H1 (cell line): ENCODE measurements around the gene SLC6A20. TPM values are rescaled to one million over a fixed set of nuclear protein-coding genes. Genes with fewer than 3 reads are reported as not detected.

Source experiments
- CTCF ChIA-PET: fragments of 300-600 bp; sonication (Branson Sonifier 250); formaldehyde crosslinking; loops from one replicate; lab custom pipeline; 2021; ENCODE audit not compliant: partially characterized antibody; lab: Charles Lee
- POLR2A ChIA-PET: fragments of 300-600 bp; sonication (Branson Sonifier 250); formaldehyde crosslinking; loops from one replicate; lab custom pipeline; 2021; ENCODE audit warnings: inconsistent platforms; ENCODE audit not compliant: partially characterized antibody; lab: Charles Lee
- DNase-seq, 2 experiments: peaks; one replicate each; pipeline versions ENCODE4 v3.0.0 to v3.0.0-alpha.2; 2010 to 2022; ENCODE audit warnings: low spot score in 2 of 2, low read depth in 1 of 2, mixed read lengths in 1 of 2
- FAIRE-seq: peaks from 2 replicates; lab custom pipeline; 2011; peaks lifted over from hg19 to GRCh38; lab: Jason Lieb, UNC
- H2AFZ ChIP-seq: 2 replicates; pipeline ENCODE4 v1.8.1; 2012; ENCODE audit warnings: low read length, inconsistent platforms
- H2AK5ac ChIP-seq: 2 replicates; pipeline ENCODE4 v1.6.1; 2013; ENCODE audit warnings: low read depth, low read length
- H2BK120ac ChIP-seq: replicated peaks from 2 replicates; pipeline ENCODE3; 2013; ENCODE audit warnings: low read depth, low read length, inconsistent platforms
- H2BK12ac ChIP-seq: 2 replicates; pipeline ENCODE4 v1.6.1; 2013; ENCODE audit warnings: low read depth, low read length
- H2BK15ac ChIP-seq: 2 replicates; pipeline ENCODE4 v1.6.1; 2013; ENCODE audit warnings: low read length
- H2BK20ac ChIP-seq: 2 replicates; pipeline ENCODE4 v1.6.1; 2013; ENCODE audit warnings: low read length
- H2BK5ac ChIP-seq: 2 replicates; pipeline ENCODE4 v1.6.1; 2013; ENCODE audit warnings: low read depth, low read length
- H3K14ac ChIP-seq: 2 replicates; pipeline ENCODE4 v1.6.1; 2013; ENCODE audit warnings: inconsistent platforms; ENCODE audit not compliant: insufficient read length
- H3K18ac ChIP-seq: 2 replicates; pipeline ENCODE4 v1.6.1; 2013; ENCODE audit warnings: low read length; ENCODE audit errors: extremely low read depth
- H3K23ac ChIP-seq: 2 replicates; pipeline ENCODE4 v1.6.1; 2013; ENCODE audit warnings: inconsistent platforms; ENCODE audit not compliant: insufficient read length
- H3K23me2 ChIP-seq: 2 replicates; pipeline ENCODE4 v1.6.1; 2013; ENCODE audit warnings: low read depth, low read length
- H3K27ac ChIP-seq: 2 replicates; pipeline ENCODE4 v1.6.1; 2011; ENCODE audit warnings: low read depth, low read length, inconsistent platforms
- H3K27me3 ChIP-seq, 4 experiments: replicated peaks in 1 of 4; 1 replicate in 1 of 4; 2 replicates in 3 of 4; pipeline versions ENCODE4 v1.6.1 to v1.8.1; 2011 to 2013; ENCODE audit warnings: low read length in 3 of 4, mild to moderate bottlenecking in 3 of 4, inconsistent platforms in 2 of 4, mixed read lengths in 2 of 4, moderate library complexity in 1 of 4; ENCODE audit not compliant: control insufficient read depth in 3 of 4, insufficient read depth in 3 of 4; ENCODE audit errors: extremely low read depth in 1 of 4
- H3K36me3 ChIP-seq, 4 experiments: 2 replicates each; pipeline versions ENCODE4 v1.6.1 to v1.8.1; 2011 to 2013; ENCODE audit warnings: mild to moderate bottlenecking in 4 of 4, low read length in 3 of 4, moderate library complexity in 2 of 4, control low read depth in 1 of 4, inconsistent platforms in 1 of 4; ENCODE audit not compliant: insufficient read depth in 4 of 4, control insufficient read depth in 2 of 4
- H3K4ac ChIP-seq: replicated peaks from 2 replicates; pipeline ENCODE3; 2013; ENCODE audit warnings: low read length, low read depth, mixed read lengths, inconsistent platforms; ENCODE audit not compliant: insufficient read length
- H3K4me1 ChIP-seq, 4 experiments: replicated peaks in 1 of 4; 1 replicate in 1 of 4; 2 replicates in 3 of 4; pipeline versions ENCODE4 v1.6.1 to v1.8.1; 2011 to 2013; ENCODE audit warnings: low read length in 3 of 4, inconsistent platforms in 2 of 4, mixed read lengths in 1 of 4; ENCODE audit not compliant: insufficient read depth in 4 of 4, control insufficient read depth in 3 of 4
- H3K4me2 ChIP-seq, 2 experiments: 2 replicates each; pipeline versions ENCODE4 v1.6.1 to v1.8.1; 2011 to 2013; ENCODE audit warnings: low read depth in 2 of 2, low read length in 2 of 2, control low read depth in 1 of 2, inconsistent platforms in 1 of 2, mild to moderate bottlenecking in 1 of 2; ENCODE audit not compliant: insufficient read depth in 1 of 2
- H3K4me3 ChIP-seq, 4 experiments: fragments of 200-600, 300-600 bp in 1 of 4; sonication (generic), shearing (Covaris generic), sonication (Bioruptor Twin) in 1 of 4; 2 replicates each; pipeline versions ENCODE4 v1.5.1 to v1.8.1; 2011 to 2016; ENCODE audit warnings: low read length in 4 of 4, low read depth in 3 of 4, control low read depth in 2 of 4, inconsistent platforms in 2 of 4, mild to moderate bottlenecking in 2 of 4, mixed read lengths in 1 of 4, moderate library complexity in 1 of 4; ENCODE audit not compliant: insufficient read depth in 2 of 4; ENCODE audit errors: extremely low read depth in 1 of 4
- H3K56ac ChIP-seq: replicated peaks from 2 replicates; pipeline ENCODE3; 2013; ENCODE audit warnings: low read depth, mild to moderate bottlenecking, mixed read lengths, low read length, inconsistent platforms; ENCODE audit not compliant: insufficient read length
- H3K79me1 ChIP-seq: 2 replicates; pipeline ENCODE4 v1.6.1; 2013; ENCODE audit warnings: low read depth, low read length, control low read depth
- H3K79me2 ChIP-seq, 2 experiments: 2 replicates each; pipeline versions ENCODE4 v1.6.1 to v1.8.1; 2012 to 2013; ENCODE audit warnings: low read length in 2 of 2, mild to moderate bottlenecking in 2 of 2, inconsistent platforms in 1 of 2; ENCODE audit not compliant: insufficient read depth in 2 of 2, control insufficient read depth in 1 of 2
- H3K9ac ChIP-seq, 4 experiments: replicated peaks in 1 of 4; 1 replicate in 1 of 4; 2 replicates in 3 of 4; pipeline versions ENCODE4 v1.6.1 to v1.8.1; 2011 to 2013; ENCODE audit warnings: low read depth in 3 of 4, low read length in 3 of 4, control low read depth in 2 of 4, mild to moderate bottlenecking in 2 of 4, moderate library complexity in 2 of 4, inconsistent platforms in 1 of 4; ENCODE audit errors: extremely low read depth in 1 of 4
- H3K9me3 ChIP-seq, 2 experiments: 2 replicates each; pipeline versions ENCODE4 v1.6.1 to v1.8.1; 2012 to 2013; ENCODE audit warnings: mild to moderate bottlenecking in 2 of 2, moderate library complexity in 2 of 2, control low read depth in 1 of 2, inconsistent platforms in 1 of 2, low read depth in 1 of 2, low read length in 1 of 2, mixed read lengths in 1 of 2; ENCODE audit not compliant: insufficient read depth in 2 of 2
- H4K20me1 ChIP-seq, 2 experiments: replicated peaks in 1 of 2; 2 replicates each; pipeline versions ENCODE3 to v1.8.1; 2011 to 2013; ENCODE audit warnings: inconsistent platforms in 2 of 2, low read length in 2 of 2, mild to moderate bottlenecking in 1 of 2; ENCODE audit not compliant: insufficient read depth in 2 of 2, control insufficient read depth in 1 of 2
- H4K5ac ChIP-seq: 2 replicates; pipeline ENCODE4 v1.6.1; 2013; ENCODE audit warnings: low read length, low read depth, mixed read lengths, inconsistent platforms; ENCODE audit not compliant: insufficient read length
- H4K8ac ChIP-seq: 2 replicates; pipeline ENCODE4 v1.8.0; 2013; ENCODE audit warnings: mild to moderate bottlenecking, moderate library complexity, low read length, inconsistent platforms; ENCODE audit not compliant: insufficient read depth; ENCODE audit errors: extremely low read depth
- H4K91ac ChIP-seq: replicated peaks from 2 replicates; pipeline ENCODE3; 2013; ENCODE audit warnings: low read length, mixed read lengths, inconsistent platforms; ENCODE audit not compliant: insufficient read length
- HDAC2 ChIP-seq, 2 experiments: fragments of 300-600 bp in 1 of 2; sonication (generic) in 1 of 2; IDR thresholded peaks; 2 replicates each; pipeline ENCODE4 v1.6.1; 2011 to 2012; ENCODE audit warnings: low read depth in 2 of 2, low read length in 2 of 2, mild to moderate bottlenecking in 2 of 2, moderate library complexity in 2 of 2, borderline replicate concordance in 1 of 2, inconsistent platforms in 1 of 2
- JUN ChIP-seq: IDR thresholded peaks from 2 replicates; pipeline ENCODE4 v1.6.1; 2011; ENCODE audit warnings: low read depth, mild to moderate bottlenecking, improper control_type of control experiment, low read length
- NANOG ChIP-seq: IDR thresholded peaks from 2 replicates; pipeline ENCODE4 v1.6.1; 2011; ENCODE audit warnings: low read length, low read depth, mild to moderate bottlenecking, inconsistent platforms; ENCODE audit not compliant: insufficient read depth, poor library complexity, severe bottlenecking
- RAD21 ChIP-seq, 2 experiments: IDR thresholded peaks in 1 of 2; conservative IDR thresholded peaks in 1 of 2; 2 replicates each; pipeline ENCODE4 v1.6.1; 2011; ENCODE audit warnings: low read depth in 2 of 2, low read length in 2 of 2, improper control_type of control experiment in 1 of 2, inconsistent platforms in 1 of 2, mild to moderate bottlenecking in 1 of 2, moderate library complexity in 1 of 2
- RFX5 ChIP-seq: IDR thresholded peaks from 2 replicates; pipeline ENCODE4 v1.6.1; 2011; ENCODE audit warnings: low read depth, low read length, improper control_type of control experiment, borderline replicate concordance
- RXRA ChIP-seq: IDR thresholded peaks from 2 replicates; pipeline ENCODE4 v1.6.1; 2011; ENCODE audit warnings: low read depth, mild to moderate bottlenecking, low read length, moderate library complexity; ENCODE audit not compliant: insufficient read depth
- SUZ12 ChIP-seq: fragments of 200-600 bp; sonication (generic); IDR thresholded peaks from 2 replicates; pipeline ENCODE4 v1.6.1; 2012; ENCODE audit warnings: mild to moderate bottlenecking, inconsistent platforms, low read length, moderate library complexity, mixed read lengths
- WGBS, 2 experiments: shearing (Covaris generic) in 1 of 2; methylation state at CpG; one replicate each; pipeline versions ENCODE4 v1.1.6 to v1.1.7; 2013 to 2015; ENCODE audit warnings: low lambda C conversion rate in 2 of 2, mixed read lengths in 2 of 2, inconsistent platforms in 1 of 2, low coverage in 1 of 2, missing lambda C conversion rate in 1 of 2; ENCODE audit not compliant: insufficient replicate concordance in 2 of 2, insufficient coverage in 1 of 2, insufficient read length in 1 of 2; ENCODE audit errors: extremely low coverage in 1 of 2, missing lambda C conversion rate in 1 of 2; 5-methylcytosine and 5-hydroxymethylcytosine counted together
- polyA plus RNA-seq, 7 experiments: library from polyadenylated mRNA; depleted of rRNA in 3 of 7; stranded (reverse) in 5 of 7; unstranded in 2 of 7; fragments of >200 nt in 5 of 7; fragments of 200-250 nt in 2 of 7; gene quantifications; 1 replicate in 5 of 7; 2 replicates in 1 of 7; 4 replicates in 1 of 7; pipeline versions ENCODE4 v1.2.1 to v1.2.3, GENCODE V29; 2011 to 2013; ENCODE audit warnings: missing spikeins in 2 of 7, mixed read lengths in 2 of 7
- total RNA-seq: library from RNA; stranded (reverse); fragmentation: NEBNext Ultra II Directional; extraction: Animal tissue kit (Norgen Biotek cat#: 25700); gene quantifications from 2 replicates; pipeline ENCODE4 v1.2.1, GENCODE V29; 2021
- TF ChIP-seq, protein P1 (sequence below): IDR thresholded peaks from 2 replicates; pipeline ENCODE4 v1.6.1; 2011; ENCODE audit warnings: low read depth, mild to moderate bottlenecking, low read length; ENCODE audit not compliant: insufficient read depth
- TF ChIP-seq, protein P2 (sequence below): IDR thresholded peaks from 2 replicates; pipeline ENCODE4 v1.6.1; 2012; ENCODE audit warnings: inconsistent platforms

The SLC6A20 gene
- total and polyA plus RNA-seq, 2 of the 8 experiments (the other 6 are each of a cell fraction or from before 2014, with no cell fraction given), result 0.05 TPM; not detected in 1

DNA sequence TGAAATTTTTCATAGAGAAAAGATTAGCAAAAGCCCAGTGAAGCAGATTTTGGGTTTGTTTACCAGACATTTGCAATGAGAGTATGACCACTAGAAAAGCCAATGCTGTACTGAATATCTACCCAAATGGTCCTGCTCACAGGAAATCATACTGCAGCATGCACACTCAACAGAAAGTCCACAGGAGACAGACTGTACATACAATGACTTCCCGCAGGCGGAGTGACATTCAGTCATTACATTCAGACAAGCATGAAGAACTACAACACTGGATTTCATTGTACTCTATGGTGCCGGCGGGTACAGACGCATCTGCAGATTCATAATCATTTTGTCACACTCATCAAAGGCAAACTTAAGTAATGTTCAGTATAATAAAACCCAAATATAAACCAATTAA, 33.8 kb upstream of the SLC6A20 start:
- Histone ChIP-seq H4K8ac (no peak overlapping the region), H3K27ac (no peak overlapping the region), H2AK5ac (no peak overlapping the region), H4K5ac (no peak overlapping the region), H3K56ac (no peak overlapping the region), H3K4me3 (no peak overlapping the region), H3K79me1 (no peaks in the 10 kb centered on the region), H3K79me2 (no peaks in the 10 kb centered on the region)
- FAIRE-seq, result no peak
- TF ChIP-seq RAD21 (IDR thresholded peaks at IDR 0.05 in 1 of 2, conservative IDR thresholded peaks at IDR 0.05 in 1 of 2; ENCODE audit: low read depth in 2 of 2, low read length in 2 of 2) (no peak), JUN (no peak), SUZ12 (no peak), NANOG (no peak), RFX5 (no peak), RXRA (no peak), HDAC2 (IDR thresholded peaks at IDR 0.05; ENCODE audit: borderline replicate concordance in 1 of 2, low read depth in 2 of 2, low read length in 2 of 2) (no peak)
- TF ChIP-seq, protein P1, sequence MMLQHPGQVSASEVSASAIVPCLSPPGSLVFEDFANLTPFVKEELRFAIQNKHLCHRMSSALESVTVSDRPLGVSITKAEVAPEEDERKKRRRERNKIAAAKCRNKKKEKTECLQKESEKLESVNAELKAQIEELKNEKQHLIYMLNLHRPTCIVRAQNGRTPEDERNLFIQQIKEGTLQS, result no peak
- TF ChIP-seq, protein P2, sequence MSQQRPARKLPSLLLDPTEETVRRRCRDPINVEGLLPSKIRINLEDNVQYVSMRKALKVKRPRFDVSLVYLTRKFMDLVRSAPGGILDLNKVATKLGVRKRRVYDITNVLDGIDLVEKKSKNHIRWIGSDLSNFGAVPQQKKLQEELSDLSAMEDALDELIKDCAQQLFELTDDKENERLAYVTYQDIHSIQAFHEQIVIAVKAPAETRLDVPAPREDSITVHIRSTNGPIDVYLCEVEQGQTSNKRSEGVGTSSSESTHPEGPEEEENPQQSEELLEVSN, result no peak
- TF ChIP-seq, all 59 proteins: peak for 0
- peaks cover 0 to 9% (median 2%) of the 10 kb centered on the region in 4 experiments; a peak in 4 of 8 replicates for H3K36me3 ChIP-seq
- H4K91ac ChIP-seq, result no peak overlapping the region
- H3K27me3 ChIP-seq, result no peaks in the 10 kb centered on the region
- no peak overlapping the region for H2BK15ac ChIP-seq
- H3K9me3 ChIP-seq, result no peaks in the 10 kb centered on the region
- no peaks in the 10 kb centered on the region for H3K4me1 ChIP-seq
- DNase-seq, result no peak
- no peak overlapping the region for H3K4ac ChIP-seq
- no peaks in the 10 kb centered on the region for H3K23me2 ChIP-seq
- ChIA-PET CTCF (interaction anchor here (1.9 to 7.3 kb wide), 2 partner anchors 19 to 69 kb away, joined by 5 to 59 read pairs; no protein-coding TSS in a partner anchor), POLR2A (interaction anchor here (1.5 kb wide), 1 partner anchor 12 kb away, joined by 6 read pairs; the partner anchor contains the start of gene LZTFL1)
- no peak overlapping the region for H3K9ac ChIP-seq
- peaks cover 0 to 2% of the 10 kb centered on the region in 2 experiments for H4K20me1 ChIP-seq
- H3K4me2 ChIP-seq, result no peak overlapping the region
- no peak overlapping the region for H2BK5ac ChIP-seq
- H2BK20ac ChIP-seq, result no peak overlapping the region
- 97% methylated on average over 5 of the region's 5 CpGs; no CpG with 5 or more reads in 1 of the 2 experiments for WGBS, 2 experiments
- no peak overlapping the region for H2AFZ ChIP-seq
- no peak overlapping the region for H2BK12ac ChIP-seq
- no peak overlapping the region for H3K23ac ChIP-seq
- no peak overlapping the region for H3K14ac ChIP-seq
- no peak overlapping the region for H3K18ac ChIP-seq
- no peak overlapping the region for H2BK120ac ChIP-seq
